SHP77 (cell line): Measurements from ENCODE around the gene BPIFB6.

ENCODE experiments used
- DNase-seq, 2 experiments: peaks; one replicate each; lab custom pipeline; 2025; lab: John Stamatoyannopoulos, UW

The BPIFB6 gene

GRCh38 chr20:33091693-33092092 lies 60.2 kb downstream of the BPIFB6 start:
- no peak for DNase-seq

GRCh38 chr20:33092361-33092760 lies 60.9 kb downstream of the BPIFB6 start:
- no peak for DNase-seq

GRCh38 chr20:33093074-33093473 lies 61.6 kb downstream of the BPIFB6 start:
- no peak for DNase-seq

GRCh38 chr20:33093582-33093981 lies 62.1 kb downstream of the BPIFB6 start:
- DNase-seq: no peak
